CD4-positive, alpha-beta T cell treated with Interleukin-4 for 1 hour (primary cell): ENCODE measurements around the gene PRDM15.

Experiments
- DNase-seq, 2 donors: peaks; one replicate each; pipeline ENCODE4 v3.0.0-alpha.2; 2020 to 2022

PRDM15 gene, protein sequence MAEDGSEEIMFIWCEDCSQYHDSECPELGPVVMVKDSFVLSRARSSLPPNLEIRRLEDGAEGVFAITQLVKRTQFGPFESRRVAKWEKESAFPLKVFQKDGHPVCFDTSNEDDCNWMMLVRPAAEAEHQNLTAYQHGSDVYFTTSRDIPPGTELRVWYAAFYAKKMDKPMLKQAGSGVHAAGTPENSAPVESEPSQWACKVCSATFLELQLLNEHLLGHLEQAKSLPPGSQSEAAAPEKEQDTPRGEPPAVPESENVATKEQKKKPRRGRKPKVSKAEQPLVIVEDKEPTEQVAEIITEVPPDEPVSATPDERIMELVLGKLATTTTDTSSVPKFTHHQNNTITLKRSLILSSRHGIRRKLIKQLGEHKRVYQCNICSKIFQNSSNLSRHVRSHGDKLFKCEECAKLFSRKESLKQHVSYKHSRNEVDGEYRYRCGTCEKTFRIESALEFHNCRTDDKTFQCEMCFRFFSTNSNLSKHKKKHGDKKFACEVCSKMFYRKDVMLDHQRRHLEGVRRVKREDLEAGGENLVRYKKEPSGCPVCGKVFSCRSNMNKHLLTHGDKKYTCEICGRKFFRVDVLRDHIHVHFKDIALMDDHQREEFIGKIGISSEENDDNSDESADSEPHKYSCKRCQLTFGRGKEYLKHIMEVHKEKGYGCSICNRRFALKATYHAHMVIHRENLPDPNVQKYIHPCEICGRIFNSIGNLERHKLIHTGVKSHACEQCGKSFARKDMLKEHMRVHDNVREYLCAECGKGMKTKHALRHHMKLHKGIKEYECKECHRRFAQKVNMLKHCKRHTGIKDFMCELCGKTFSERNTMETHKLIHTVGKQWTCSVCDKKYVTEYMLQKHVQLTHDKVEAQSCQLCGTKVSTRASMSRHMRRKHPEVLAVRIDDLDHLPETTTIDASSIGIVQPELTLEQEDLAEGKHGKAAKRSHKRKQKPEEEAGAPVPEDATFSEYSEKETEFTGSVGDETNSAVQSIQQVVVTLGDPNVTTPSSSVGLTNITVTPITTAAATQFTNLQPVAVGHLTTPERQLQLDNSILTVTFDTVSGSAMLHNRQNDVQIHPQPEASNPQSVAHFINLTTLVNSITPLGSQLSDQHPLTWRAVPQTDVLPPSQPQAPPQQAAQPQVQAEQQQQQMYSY

DNA sequence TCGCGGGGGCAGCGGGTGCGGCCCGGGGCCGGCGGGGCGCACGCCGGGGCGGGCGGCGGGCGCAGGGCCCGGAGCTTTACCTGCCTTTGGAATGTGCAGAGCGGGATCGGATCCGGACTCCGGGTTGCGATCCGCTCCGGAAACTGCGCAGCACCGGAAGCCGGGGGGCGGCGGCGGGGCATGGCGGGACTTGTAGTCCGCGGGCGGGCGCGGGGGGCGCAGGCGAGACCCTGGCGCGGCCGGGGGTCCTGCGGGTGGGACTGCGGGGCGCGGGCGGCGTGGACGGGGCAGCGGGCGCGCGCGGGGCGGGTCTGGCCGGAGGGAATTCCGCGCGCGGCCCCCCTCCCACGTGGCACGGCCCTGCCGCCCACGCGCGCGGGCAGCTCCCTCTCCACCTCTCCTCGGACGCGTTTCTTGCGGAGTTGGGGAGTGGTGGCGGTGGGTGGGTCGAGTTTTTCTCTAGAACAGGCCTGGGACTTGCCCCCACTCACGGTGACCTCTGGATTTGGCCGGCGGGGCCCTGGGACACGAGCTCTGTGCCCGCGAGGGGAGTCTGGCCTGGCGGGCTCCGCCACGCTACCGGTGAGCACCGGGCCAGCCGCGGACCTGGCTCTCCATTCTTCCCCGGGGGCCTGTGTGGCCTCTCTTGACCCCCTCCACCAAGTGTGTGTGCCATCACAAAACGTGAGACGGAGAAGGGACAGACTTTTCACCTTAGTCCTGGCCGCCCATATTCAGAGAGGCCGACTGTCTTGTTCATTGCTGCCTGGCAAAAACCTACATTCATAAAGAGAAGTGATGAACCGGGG lies at the start of gene PRDM15:
Gene PRDM15, minus strand, starts transcription at position 155 of the 809 bp plus-strand sequence. CDS start 18,981 bp downstream, outside the sequence.
- DNase-seq: peak; percentile 64 to 81

DNA sequence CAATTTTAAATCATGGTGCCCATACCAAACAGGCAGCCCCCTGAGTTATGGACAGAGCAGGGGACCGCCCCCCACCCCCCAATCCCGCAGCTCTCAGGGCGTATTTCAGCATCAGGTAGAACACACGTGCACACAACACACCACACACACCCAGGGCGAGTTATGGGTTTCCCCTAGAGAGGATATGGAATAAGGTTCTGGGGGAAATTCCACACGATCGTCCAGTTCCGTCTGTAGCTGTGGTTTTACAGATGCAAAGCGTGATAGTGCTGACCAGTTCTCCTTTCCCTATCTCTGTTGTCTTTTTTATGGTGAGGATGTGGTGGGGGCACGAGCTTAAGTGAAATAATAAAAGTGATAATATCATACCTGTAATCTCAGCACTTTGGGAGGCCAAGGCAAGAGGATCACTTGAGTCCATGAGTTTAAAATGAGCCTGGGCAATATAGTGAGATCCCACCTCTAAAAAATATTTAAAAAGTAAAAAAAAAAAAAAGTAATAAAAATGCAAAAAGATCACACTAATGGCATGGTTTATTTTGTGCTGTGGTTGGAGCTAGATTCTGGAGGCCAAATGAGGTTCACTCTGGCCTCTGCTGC lies 49.6 kb upstream of the PRDM15 start:
- peak; percentile 28 to 61 for DNase-seq

DNA sequence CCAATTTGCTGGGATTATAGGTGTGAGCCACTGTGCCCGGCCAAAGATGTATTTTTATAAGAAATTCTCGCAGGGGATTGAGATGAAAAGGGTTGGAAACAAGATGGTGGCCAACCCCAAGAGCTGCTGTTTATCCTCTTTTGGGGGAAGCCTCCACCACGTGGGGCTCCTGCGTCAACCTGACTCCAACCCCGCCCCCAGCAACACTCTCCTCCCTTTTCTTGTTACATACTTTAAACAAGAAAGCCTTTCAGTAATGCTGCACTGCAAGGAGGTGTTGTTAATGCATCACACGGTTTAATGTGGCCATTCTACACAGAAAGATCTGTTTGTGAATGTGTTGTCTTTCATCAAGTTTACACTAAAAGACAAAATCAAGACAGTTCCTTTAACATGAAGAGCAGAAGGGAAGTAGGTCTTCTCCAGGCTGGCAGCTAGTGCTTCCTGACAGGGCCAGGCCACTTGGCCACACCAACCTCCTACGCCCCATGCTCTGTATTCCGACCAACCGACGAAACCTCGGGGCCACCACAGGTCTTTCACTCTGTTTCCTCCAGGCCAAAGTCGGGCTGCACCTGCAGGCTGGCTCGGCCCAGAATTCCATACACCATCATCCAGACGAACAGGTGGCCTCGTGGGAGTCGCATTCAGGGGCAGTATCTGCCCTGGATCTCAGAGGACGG lies 48.7 kb upstream of the PRDM15 start:
- peak in 1 of 2 donors; percentile 40 for DNase-seq

DNA sequence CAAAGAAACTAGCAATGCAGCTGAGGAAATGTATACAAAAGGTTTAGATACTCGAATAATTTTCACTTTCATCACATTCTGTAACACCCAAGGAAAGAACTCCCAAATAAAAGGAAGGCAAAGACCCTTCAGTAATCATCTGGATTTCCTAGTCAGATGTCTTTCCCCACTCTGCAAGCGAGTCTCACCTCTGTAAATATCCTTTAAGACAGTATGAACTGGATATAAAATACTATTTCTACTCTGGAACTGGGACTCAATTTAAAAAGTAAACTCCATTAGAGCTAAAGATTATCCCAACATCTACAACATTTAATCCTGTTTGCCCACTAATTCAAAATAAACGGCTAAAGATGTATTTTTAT lies 47.6 kb upstream of the PRDM15 start:
- DNase-seq: no peak

DNA sequence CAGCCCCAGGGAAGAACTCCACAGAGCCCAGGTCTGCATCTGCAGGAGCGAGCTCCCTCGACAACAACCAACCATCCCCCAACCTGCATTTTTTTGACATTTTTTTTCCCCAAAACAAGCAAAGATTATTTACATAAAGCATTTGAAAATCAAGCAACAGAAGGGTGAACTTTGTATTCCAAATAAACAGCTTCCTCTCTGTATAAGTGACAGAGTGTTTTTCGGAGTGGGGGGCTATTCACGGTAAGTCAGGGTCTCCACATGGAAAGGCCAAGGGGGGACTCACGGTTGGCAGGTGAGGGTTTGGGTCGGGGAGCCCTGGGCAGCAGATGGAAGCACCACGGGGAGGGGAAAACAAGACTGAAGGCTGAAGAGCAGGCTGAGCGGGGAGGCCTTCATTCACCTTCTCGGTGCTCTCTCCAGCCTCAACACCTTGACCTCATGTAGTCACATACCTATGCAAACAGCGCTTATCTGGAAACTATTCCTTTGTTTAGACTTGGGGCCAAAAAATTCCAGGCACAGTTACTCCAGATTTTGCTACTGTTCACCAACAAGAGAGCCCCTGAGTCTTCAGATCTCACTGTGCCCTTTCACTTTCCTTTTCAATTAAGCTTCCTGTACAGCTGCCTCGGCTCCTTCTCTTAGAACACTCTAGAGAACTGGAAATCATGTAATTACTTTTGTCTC lies 47.1 kb upstream of the PRDM15 start:
- peak; percentile 27 to 72 for DNase-seq

DNA sequence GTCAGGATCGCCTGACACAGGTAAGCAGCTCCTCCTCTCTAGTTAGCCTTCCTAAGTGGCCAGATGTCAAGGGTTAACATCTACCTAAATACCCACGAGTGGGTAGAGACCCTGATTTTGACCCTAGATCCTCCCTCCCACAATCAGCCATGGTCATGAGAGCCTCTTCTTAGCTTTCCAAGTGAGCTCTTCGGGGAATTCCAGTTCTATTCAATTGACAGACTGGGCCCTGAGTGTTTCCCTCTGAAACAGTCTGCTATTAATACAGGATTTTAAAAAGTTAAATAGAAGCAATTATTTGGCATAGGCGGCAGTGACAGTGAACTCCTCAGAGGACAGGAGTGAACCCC lies 46.6 kb upstream of the PRDM15 start:
- no peak for DNase-seq

DNA sequence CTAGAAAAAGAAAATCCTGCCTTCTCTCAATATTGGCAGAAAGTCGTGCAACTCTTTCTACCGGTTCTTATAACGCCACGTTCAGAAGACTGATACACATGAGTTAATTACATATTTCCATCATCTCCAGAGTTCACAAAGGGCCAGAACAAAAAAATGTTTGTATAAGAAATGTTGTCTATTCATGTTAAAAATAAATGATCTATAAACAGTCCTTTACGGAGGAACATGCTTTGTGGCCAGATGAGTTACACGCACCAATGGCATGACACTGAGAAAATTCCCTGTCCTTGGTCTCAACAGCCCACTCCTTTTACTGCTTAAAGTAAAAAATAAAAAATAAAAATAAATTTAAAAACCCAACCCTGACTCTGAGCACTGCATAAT lies 45.2 kb upstream of the PRDM15 start:
- DNase-seq: no peak

DNA sequence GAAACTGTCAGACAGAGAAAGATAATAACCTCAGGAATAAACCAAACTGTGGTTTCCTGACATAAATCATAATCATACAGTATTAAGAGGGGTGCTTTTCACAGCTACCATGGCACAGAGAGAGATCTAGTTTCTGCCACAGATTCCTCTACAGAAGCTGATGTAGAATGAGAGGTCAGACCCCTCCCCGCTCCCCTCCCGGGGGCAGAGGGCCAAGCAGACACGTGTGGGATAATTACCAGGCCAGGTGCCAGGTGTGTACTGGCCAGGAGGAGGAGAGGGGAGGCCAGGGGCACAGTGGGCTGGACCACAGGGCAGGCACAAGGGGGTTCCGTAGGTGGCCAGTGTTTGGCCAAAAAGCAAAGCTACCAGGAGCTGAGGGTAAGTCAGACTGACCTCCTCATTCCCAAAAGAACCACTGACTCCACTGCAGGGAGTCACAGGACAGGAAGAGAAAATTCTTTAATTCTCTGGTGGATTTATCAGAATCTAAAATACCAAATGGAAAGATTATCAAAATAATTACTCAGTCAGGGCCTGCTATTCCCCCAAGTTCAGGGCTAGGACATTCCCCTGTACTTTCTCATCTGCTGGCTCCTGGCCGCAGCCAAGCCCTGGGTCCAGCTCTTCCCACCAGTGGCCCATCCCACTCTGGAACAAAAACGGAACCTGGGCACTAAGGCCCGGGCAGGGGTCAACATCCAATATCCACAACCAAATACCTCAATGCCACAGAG lies 44.7 kb upstream of the PRDM15 start:
- DNase-seq: no peak

DNA sequence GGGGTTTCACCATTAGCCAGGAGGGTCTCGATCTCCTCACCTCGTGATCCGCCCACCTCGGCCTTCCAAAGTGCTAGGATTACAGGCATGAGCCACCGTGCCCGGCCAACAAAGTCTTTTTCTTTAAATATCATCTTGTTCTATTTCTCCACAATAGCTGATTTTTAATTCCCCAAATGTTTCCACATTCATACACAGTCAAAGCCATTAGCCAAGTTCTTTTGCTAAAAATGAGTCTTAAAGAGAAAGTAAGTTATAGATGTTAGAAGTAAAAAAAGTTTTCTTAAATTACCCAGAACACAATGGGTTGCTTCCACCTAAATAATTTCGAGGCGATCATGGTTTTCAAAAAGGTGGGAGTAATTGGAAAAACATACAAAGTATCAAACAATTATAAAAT lies 44.0 kb upstream of the PRDM15 start:
- DNase-seq: no peak

DNA sequence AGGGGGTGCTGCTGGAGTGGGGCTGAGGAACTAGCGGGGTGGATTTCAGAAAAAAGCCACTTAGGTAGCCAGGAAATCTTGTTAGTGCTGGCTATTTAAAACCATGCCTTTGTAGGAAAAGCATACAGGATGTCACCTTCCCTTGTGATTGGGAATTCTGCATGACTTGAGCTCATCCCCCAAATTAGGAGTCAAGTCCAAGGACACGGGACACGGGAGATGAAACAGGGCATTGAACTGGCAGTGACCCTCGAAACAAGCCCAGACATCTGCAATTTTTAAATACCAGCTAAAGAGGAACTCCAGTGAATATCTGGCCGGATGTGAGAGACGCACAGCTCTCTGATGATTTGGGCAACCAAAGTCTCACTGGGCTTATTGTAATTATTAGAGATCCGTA lies 41.9 kb upstream of the PRDM15 start:
- DNase-seq: no peak

DNA sequence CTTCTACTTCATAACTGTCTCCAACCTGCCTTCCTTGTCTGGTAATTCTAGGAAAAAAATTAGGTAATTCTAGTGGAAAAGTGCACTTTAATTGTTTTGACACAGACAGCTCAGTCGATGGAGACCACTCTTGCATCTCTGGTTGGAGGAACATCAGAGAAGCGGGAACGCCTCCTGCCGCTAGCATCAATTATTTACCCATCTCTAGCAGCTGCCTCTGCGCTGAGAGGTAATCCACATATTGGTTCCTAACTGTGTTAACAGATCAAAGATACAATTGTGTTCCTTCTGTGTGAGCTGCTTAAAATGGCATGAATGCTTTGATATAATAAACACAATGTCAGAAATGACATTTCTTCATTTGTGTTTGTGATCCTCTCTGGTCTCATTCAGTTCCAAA lies 41.3 kb upstream of the PRDM15 start:
- no peak for DNase-seq

DNA sequence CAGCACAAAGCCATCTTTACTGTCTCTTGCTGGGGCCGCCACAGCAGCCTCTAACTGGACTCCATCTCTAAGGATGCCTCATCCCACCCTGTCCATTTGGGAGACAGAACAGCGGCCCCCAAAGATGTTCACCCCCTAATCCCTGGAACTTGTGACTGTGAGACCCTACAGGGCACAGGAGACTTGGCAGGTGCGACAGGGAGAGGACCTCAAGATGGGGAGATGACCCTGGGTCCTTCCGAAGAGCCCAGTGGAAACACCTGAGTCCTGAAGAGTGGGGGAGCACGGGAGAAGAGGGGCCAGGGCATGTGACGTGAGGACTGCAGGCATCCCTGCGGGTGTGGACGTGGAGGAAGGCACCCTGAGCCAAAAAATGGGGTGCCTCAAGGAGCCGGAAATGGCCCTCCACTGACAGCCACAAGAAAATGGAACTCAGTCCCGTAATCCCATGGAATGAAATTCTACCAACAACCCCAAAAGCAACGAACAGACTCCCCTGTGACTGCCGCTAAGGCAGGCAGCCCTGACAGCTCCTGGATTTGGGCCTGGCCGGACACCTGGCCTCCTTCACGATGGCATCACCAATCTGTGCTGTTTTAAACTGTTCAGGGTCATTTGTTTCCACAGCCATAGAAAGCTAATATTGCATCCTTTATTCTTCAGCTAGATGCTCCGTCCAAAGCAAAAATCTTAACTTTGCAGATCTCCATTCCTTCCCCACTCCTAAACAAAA lies 40.7 kb upstream of the PRDM15 start:
- DNase-seq: no peak

DNA sequence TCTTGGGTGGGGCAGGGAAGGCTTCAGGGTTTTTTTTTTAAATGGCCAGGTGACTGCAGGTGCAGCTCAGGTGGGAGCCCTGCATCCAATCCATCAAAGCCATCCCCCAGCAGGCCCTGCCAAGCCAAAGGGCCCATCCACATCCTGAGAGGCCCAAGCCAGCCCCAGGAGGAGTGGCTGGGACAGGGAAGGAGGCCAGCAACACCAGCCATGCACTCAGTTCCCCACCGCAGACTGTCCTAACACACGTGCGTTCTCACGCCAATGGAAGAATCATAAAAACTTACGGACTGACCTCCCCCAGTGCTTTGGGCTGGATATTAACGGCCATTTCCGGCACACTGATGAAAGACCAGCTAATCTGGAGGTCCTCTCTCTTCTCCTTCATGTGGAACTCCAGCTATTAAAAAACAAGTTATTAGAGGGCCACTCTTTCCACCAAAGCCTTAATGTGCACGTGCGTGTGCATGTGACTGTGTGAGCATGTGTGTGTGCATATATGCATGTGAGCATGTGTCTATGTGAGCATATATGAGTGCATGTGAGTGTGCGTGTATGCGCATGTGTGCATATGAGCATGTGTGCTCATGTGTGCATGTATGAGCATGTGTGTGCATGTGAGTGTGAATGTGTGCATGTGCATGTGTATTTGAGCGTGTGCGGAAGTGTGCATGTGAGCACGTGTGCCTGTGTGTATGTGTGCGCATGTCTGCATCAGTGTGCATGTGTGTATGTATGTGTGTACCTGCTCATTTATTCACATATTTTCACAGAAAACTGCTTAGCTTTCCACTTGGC lies 39.6 kb upstream of the PRDM15 start:
- no peak for DNase-seq

DNA sequence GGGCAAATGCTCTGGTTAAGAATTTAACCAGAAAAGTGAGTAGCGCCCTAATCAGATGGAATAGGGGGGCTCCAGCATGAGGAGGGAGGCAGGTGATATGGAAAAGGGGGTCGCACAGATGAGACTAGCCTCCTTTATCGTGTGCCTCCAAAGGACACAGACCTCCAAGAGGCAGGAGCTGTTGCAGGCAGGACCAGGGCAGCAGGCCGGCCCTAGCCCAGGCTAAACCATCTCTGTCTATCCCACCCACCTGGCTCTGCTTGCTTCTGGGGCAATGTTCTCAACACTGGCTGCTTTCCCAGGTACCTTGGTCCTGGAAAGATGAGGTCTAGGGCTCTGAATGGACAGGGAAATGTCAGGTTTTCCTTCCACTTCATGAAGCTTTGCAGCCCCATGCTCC lies 38.4 kb upstream of the PRDM15 start:
- DNase-seq: no peak

DNA sequence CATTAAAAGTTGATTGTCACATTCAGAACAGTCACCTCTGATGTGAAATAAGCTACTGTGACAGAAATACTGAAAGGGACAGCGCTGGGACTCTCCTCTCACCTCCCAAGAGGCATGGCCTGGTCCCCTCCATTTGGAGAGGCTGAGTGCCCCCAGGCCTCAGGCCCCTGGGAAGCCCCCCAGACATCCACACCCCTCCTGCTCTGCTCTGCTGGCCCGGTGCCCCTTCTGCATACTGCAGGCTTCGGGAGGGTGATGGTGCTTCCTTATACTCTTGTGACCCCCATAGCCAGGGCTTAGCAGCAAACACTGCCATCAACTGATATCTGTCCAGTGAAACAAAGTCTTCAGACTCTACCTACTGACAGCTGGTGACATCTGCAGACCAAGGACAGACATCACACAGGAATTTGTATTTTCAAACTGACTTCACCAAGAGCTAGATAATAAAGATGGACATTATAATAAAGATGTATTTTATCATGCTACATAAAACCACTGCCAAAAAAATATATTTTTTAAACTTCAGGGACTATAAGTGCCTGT lies 37.8 kb upstream of the PRDM15 start:
- no peak for DNase-seq

DNA sequence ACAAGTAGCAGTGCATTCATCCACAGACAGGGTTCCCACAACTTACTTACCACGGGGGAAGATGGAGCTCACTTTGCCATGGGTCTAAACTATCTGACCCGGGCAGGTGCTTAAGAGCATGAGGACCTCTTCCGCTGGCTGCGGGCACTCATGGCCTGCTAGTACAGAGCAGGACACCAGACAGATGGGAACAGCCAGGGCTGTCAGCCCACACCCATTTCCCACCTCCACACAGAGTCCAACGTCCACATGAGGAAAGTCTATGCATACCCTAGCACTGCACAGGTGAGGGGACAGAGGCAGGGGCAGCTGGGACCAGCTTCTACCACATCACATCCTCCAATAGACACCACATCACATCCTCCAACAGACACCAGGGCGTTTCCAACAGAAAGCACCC lies 35.8 kb upstream of the PRDM15 start:
- DNase-seq: no peak

DNA sequence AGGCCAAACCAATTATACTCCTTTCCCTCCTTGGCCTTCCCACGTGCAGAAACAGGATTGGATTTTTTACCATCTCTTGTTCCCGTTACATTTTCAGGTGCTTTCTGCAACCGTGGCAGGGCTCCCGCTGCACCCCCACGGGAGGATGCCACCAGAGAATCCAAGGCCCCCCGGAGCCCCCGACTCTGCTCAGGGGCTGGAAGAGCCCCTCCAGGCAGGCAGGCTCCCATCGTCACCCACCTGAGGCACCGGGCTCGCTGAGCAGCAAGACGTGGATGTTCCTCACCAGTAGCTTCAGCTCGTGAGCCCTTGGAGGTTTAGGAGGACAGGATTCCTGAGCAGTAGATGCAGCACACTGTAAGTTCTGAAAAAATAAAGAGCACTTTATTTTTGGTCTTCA lies 35.2 kb upstream of the PRDM15 start:
- DNase-seq: no peak

DNA sequence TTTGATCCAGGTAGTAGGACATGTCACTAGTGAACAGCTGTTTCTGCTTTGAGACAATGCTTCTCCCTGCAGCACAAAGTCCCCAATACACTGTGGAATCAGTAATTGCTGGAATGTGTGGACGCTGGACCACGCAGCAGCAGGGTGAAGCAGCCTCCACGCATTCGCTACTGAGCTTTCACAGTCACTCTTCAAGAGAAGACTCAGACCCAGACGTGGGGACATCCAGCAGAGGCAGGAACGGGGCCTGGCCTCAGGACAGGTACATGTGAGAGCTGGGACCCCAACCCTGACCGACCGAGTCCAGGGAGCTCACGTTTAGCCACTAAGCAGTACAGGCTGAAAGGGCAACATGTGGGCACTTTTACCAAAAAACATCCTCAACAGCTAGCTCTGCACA lies 34.1 kb upstream of the PRDM15 start:
- no peak for DNase-seq

DNA sequence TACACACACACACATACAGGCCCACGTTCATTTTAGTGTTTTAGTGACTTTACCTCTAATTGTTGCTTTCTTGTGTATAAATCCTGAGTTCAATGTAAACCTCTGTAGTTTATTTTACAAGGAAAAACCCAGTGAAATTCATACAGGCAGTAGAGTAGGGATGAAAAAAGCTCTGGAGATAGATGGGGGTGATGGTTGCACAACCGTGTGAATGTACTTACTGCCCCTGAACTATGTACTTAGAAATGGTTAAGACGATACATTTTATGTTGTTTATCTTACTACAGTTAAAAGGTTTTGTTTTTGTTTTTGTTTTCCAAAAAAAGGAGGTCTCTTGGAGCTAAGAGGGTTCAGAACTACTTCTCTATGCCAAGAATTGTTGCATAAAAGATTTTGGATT lies 29.7 kb upstream of the PRDM15 start:
- DNase-seq: no peak
